Peyer's patch (tissue), 4 donors: ENCODE data around the gene MARCHF4. TPM values are rescaled to one million over a fixed set of nuclear protein-coding genes. Genes with fewer than 3 reads are reported as not detected.

Experiments used
- DNase-seq, 3 donors: peaks; one replicate each; pipeline ENCODE4 v3.0.0-alpha.2; 2017 to 2019
- H3K27ac ChIP-seq, 4 donors: fragments of 200-600 bp; sonication (generic); one replicate each; pipeline ENCODE4 v1.5.1; 2016 to 2019
- H3K27me3 ChIP-seq, 2 donors: fragments of 200-600 bp; sonication (generic); one replicate each; pipeline ENCODE4 v1.5.1; 2019
- H3K36me3 ChIP-seq, 3 donors: fragments of 200-600 bp; sonication (generic); one replicate each; pipeline ENCODE4 v1.5.1; 2016 to 2019
- H3K4me1 ChIP-seq, 4 donors: fragments of 200-600 bp; sonication (generic); one replicate each; pipeline ENCODE4 v1.5.1; 2016 to 2019
- H3K4me3 ChIP-seq, 4 donors: fragments of 200-600 bp; sonication (generic); 1 replicate in 3 of 4; 2 replicates in 1 of 4; pipeline ENCODE4 v1.5.1; 2016 to 2019; ENCODE audit warnings: mild to moderate bottlenecking in 1 of 4
- H3K9me3 ChIP-seq, 4 donors: fragments of 200-600 bp; sonication (generic); one replicate each; pipeline ENCODE4 v1.5.1; 2016 to 2019; ENCODE audit warnings: mild to moderate bottlenecking in 1 of 4
- POLR2A ChIP-seq, 2 donors: fragments of 450-650 bp; IDR thresholded peaks; one replicate each; pipeline ENCODE4 v1.5.1; 2017; ENCODE audit warnings: antibody characterized with exemption in 2 of 2, mild to moderate bottlenecking in 2 of 2, moderate library complexity in 2 of 2
- total RNA-seq, 4 donors: library from RNA; depleted of rRNA; stranded (reverse); fragments of >200 nt; gene quantifications; one replicate each; pipeline ENCODE4 v1.1.0, GENCODE V29; 2016
- TF ChIP-seq, protein P1 (sequence below), 6 experiments: fragments of 450-650 bp in 4 of 6; fragments of 200-600 bp in 2 of 6; sonication (generic) in 1 of 6; IDR thresholded peaks; one replicate each; pipeline ENCODE4 v1.5.1; 2017 to 2019; ENCODE audit warnings: antibody characterized with exemption in 6 of 6, mild to moderate bottlenecking in 3 of 6, moderate library complexity in 1 of 6

MARCHF4 gene
- total RNA-seq, 4 donors from 2014 or later, result 0.35 TPM; not detected in 3

DNA sequence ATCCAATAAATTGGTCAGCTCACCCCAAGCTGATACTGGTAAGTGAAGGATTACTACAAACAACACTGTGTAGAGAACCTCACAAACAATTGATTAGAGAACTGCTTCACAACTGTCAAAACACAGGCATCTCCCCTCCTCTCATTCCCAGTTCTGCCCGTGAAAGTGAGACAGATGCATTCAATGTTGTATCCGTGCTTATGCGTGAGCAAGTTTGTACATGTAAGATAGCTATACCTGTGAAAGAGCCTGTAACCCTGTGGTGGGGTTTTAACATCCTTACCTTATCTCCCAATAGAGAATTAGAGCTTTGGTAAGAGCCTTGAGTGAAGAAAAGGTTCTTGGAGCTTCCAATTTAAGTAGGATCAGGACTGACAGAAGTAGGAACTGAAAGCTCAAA lies 9.1 kb downstream of the MARCHF4 start:
- Histone ChIP-seq H3K27ac (no peak overlapping the region), H3K4me3 (no peak overlapping the region), H3K4me1 (no peaks in the 10 kb centered on the region), H3K9me3 (peaks cover 0 to 2% (median 0%) of the 10 kb centered on the region in 4 donors), H3K36me3 (no peaks in the 10 kb centered on the region), H3K27me3 (no peaks in the 10 kb centered on the region)
- DNase-seq, result no peak
- TF ChIP-seq, protein P1, sequence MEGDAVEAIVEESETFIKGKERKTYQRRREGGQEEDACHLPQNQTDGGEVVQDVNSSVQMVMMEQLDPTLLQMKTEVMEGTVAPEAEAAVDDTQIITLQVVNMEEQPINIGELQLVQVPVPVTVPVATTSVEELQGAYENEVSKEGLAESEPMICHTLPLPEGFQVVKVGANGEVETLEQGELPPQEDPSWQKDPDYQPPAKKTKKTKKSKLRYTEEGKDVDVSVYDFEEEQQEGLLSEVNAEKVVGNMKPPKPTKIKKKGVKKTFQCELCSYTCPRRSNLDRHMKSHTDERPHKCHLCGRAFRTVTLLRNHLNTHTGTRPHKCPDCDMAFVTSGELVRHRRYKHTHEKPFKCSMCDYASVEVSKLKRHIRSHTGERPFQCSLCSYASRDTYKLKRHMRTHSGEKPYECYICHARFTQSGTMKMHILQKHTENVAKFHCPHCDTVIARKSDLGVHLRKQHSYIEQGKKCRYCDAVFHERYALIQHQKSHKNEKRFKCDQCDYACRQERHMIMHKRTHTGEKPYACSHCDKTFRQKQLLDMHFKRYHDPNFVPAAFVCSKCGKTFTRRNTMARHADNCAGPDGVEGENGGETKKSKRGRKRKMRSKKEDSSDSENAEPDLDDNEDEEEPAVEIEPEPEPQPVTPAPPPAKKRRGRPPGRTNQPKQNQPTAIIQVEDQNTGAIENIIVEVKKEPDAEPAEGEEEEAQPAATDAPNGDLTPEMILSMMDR (IDR thresholded peaks at IDR 0.05), result no peak
- no peak for TF ChIP-seq POLR2A (IDR thresholded peaks at IDR 0.05)

DNA sequence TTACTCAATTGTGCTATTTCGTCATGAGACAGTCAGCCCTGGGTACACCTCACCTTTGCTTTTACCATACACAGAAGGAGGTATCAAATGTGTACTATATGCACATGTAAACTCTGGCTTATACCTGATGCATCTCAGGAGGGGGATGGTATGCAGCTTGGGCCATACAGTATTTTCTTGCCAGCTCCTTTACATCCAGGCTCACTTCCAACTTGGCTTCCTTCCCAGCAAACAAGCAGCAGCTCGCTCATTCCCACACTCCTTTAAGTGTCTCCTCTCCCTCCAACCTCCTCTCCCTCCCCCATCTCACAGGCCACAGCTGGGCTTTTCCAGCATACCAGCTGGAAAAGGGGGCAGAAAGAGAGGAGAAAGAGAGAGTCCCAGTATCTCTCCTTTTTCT lies 9.6 kb downstream of the MARCHF4 start:
- no peak overlapping the region for H3K4me3 ChIP-seq
- H3K27me3 ChIP-seq, result no peaks in the 10 kb centered on the region
- no peak overlapping the region for H3K27ac ChIP-seq
- peaks cover 0 to 2% (median 0%) of the 10 kb centered on the region in 4 donors for H3K9me3 ChIP-seq
- no peak for DNase-seq
- H3K36me3 ChIP-seq, result no peaks in the 10 kb centered on the region
- TF ChIP-seq, protein P1 (IDR thresholded peaks at IDR 0.05), result no peak
- no peaks in the 10 kb centered on the region for H3K4me1 ChIP-seq

DNA sequence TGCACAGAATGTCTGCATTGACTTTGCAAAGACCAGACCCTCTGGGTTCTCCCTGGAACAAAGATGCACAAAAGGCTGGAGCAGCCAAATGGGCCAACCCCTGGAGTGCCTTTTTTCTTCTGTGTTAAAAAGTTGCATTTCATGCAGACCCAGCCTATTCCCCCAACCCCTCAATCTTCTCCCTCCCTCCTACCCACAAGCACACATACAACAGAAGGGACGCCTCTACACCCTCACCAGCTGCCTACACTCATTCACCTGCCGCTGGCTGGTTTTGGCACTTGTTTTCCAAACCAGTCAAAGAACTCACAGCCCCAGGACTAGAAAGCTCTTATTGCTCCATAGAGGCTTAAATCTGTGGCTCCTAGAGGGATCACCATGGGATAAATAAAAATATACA lies 16.6 kb downstream of the MARCHF4 start:
- DNase-seq, result no peak
- H3K27me3 ChIP-seq, result no peaks in the 10 kb centered on the region
- H3K27ac ChIP-seq, result no peak overlapping the region
- no peaks in the 10 kb centered on the region for H3K36me3 ChIP-seq
- no peak overlapping the region for H3K4me3 ChIP-seq
- H3K4me1 ChIP-seq, result no peaks in the 10 kb centered on the region
- H3K9me3 ChIP-seq, result no peaks in the 10 kb centered on the region
- no peak for TF ChIP-seq POLR2A (IDR thresholded peaks at IDR 0.05)
- TF ChIP-seq, protein P1 (IDR thresholded peaks at IDR 0.05), result no peak

DNA sequence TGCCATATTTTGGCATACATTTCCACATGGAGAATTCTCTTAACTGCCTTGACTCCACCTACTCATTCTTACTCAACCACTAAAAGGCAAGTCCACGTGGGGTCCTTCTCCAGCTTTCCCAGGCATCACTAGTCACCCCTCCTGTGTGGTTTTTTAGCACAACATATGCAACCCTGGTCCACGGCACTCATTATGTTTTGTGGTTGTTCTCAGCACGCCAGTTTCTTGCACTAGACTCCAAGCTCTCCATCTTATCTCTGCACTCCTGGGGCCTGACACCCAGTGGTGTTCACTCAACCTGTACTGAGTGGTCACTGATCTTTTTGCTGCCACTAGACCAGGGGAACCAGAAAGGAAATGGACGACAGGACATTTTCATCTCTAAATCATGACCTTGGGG lies 18.0 kb downstream of the MARCHF4 start:
- Histone ChIP-seq H3K4me3 (no peak overlapping the region), H3K9me3 (no peaks in the 10 kb centered on the region), H3K36me3 (no peaks in the 10 kb centered on the region), H3K27ac (peak overlapping the region in 1 of 4 donors; percentile 66), H3K4me1 (no peaks in the 10 kb centered on the region), H3K27me3 (no peaks in the 10 kb centered on the region)
- TF ChIP-seq, protein P1 (IDR thresholded peaks at IDR 0.05), result no peak
- no peak for TF ChIP-seq POLR2A (IDR thresholded peaks at IDR 0.05)
- no peak for DNase-seq

DNA sequence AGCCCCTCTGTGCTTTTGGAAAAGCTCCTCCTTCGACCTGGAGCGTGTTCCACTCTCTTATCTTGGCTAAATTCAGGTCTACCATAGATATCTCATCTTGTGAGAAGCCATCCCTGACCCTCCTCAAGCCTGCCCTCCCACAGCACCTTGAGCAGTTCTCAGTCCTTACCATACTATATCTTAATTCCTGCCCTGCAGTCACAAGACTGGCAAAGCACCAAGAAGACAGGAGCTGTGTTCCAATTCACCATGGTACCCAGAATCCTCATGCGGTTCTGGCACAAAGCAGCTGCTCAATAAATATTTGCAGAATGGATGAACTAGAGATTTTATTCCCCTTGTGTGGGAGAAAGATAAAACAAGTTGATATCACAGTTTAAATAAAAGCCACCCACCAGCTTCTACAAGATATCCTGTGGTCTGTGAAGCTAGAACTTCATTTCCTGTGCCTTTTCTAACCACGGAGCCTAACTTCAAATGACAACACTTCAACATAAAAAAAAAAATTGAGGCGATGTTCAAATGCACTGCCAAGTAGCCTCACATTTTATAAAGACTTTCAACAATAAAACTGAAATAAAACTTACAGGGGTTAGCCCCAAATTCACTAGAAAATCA lies 19.5 kb downstream of the MARCHF4 start:
- H3K27me3 ChIP-seq, result no peaks in the 10 kb centered on the region
- no peak for DNase-seq
- no peaks in the 10 kb centered on the region for H3K4me1 ChIP-seq
- TF ChIP-seq, protein P1 (IDR thresholded peaks at IDR 0.05), result no peak
- no peak for TF ChIP-seq POLR2A (IDR thresholded peaks at IDR 0.05)
- H3K27ac ChIP-seq, result peak overlapping the region; percentile 34 to 74 (median 46)
- no peak overlapping the region for H3K4me3 ChIP-seq
- no peaks in the 10 kb centered on the region for H3K9me3 ChIP-seq
- no peaks in the 10 kb centered on the region for H3K36me3 ChIP-seq
